ENCODE results near the gene FHIP1B. TPM values are rescaled to one million over a fixed set of nuclear protein-coding genes. Genes with fewer than 3 reads are reported as not detected.

FHIP1B gene
- total RNA-seq, 1 donor from 2014 or later, result 19.6 TPM

GRCh38 chr11:6240781-6241180 is 6.3 kb upstream of the FHIP1B start:
- FAIRE-seq (no peak), DNase-seq (ENCODE audit: low spot score in 2 of 2) (no peak)

- FAIRE-seq (no peak), DNase-seq (ENCODE audit: low spot score in 2 of 2) (no peak)
Measured at GRCh38 chr11:6240139-6240538, 5.7 kb upstream of the FHIP1B start.

DNA sequence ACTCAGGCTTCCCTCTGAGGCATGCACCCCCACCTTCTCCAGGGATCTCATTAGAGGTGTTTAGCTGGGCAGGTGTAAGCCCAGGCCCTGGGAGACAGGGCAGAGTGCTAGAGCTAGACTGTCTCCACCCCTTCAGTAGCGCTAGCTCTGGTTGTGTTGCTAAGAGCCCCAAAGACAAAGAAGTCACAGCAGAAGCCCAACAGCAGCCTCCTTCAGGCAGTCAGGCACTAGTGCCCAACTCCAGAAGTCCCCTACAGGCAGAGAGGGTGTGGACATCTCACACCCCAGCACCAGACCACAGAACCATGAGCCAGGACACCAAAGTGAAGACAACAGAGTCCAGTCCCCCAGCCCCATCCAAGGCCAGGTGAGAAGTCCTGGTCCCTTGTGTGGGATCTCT is 4.5 kb upstream of the FHIP1B start, which contains the start of gene CNGA4:
Gene CNGA4, plus strand, starts transcription at position 188 of the 400 bp plus-strand sequence. Its CDS starts 118 bp downstream, at position 306.
- no peak for DNase-seq (ENCODE audit: low spot score in 2 of 2)
- FAIRE-seq, result no peak

DNA sequence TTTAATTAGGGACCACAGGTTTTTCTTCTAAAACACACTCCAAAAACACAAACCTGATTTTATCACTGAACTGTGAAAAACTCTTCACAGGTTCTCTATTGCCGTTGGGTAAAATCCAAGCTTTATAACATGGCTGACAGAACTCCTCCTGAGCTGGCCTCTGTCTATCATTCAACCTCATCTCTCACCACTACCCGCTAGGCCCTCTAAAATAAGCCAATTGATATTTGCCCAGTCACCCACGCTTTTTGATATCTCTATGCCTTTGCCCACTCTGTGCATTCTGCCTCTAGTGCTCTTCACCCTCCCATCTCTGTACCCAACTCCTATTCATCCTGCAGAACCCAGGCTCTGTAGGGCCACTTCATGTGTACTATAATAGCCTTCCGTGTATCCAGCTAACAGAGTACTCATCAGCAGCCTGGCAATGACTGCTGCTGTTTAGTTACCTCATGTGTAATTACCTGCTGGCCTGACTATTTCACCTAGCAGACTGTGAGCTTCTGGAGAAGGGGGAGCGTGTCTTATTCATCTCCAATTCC is 3.4 kb upstream of the FHIP1B start:
- FAIRE-seq, result no peak
- DNase-seq (ENCODE audit: low spot score in 2 of 2), result no peak

DNA sequence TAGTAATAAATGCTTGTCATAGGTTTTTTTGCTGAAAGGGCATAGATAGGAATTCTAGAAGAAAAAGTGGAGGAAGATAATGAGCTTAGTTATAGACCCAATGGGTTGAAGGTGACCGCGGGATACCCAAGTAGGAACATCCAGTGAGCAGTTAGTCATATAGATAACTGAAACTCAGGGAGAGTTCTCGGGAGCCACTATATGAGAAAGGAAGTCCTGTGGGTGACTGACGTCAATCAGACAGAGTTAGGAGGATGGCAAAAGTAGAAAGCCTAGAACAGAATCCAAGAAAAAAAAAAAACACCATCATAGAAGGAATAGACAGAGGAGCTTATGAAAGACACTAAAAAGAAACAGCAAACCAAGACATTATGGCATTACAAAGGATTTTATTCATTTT is 2.8 kb upstream of the FHIP1B start:
- FAIRE-seq (no peak), DNase-seq (ENCODE audit: low spot score in 2 of 2) (no peak)

DNA sequence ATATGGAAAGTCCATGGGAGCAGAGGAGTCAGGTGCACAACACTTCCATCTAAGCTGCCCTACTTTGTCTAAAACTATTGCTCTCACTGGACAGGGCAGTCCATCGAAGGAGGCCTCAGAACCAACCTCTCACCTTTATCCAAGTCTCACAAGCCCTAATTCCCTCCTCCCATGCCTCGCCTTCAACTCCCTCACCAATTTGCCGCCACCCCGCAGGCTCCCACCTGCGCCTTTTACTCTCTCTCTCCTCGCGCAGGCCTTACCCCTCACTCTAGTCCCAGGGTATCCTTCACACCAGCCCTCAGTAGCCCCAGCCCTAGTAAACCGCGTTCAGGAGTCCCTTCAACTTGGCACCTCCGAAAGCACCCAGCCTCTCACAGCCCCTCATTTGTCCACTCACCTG is 451 bp downstream of the FHIP1B start:
- no peak for DNase-seq (ENCODE audit: low spot score in 2 of 2)
- FAIRE-seq, result no peak

DNA sequence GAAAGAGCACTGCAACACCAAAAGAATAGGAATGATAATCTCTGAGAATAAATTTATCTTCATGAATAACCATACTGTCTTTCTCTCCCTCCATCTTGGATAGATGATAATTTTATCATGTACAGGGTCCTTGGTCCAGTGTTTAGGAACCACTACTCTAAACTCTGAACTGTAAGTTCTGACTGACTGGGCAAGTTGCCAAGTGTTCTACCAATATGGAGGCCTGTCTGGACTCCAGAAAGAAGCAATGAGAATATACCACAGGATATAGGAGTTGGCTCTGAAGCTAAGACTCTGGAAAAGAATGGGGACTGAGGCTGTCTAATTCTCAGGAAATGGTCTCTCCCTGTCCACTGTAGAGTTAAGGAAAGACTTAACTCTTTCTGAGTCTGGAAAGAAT is 1.5 kb downstream of the FHIP1B start:
- DNase-seq (ENCODE audit: low spot score in 2 of 2) (no peak), FAIRE-seq (no peak)

DNA sequence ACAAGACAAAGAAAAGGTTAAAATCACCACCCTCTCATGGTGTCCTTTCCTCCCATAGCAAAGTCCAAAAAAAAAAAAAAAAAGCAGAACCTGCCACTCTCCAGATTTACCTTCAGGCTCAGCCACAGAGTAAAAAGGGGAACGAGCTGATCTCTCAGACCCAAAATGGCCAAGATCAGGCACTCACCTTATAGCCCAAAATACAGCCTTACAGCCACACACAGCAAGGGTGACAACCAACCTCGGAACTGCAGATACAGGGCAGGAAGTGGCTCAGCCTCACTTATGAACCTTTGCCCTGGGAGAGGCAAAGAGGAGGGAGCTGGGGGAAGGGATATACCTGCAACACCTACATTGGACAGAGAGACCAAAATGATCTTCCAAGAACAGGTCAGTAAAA is 4.5 kb downstream of the FHIP1B start:
- no peak for DNase-seq (ENCODE audit: low spot score in 2 of 2)
- FAIRE-seq, result no peak

DNA sequence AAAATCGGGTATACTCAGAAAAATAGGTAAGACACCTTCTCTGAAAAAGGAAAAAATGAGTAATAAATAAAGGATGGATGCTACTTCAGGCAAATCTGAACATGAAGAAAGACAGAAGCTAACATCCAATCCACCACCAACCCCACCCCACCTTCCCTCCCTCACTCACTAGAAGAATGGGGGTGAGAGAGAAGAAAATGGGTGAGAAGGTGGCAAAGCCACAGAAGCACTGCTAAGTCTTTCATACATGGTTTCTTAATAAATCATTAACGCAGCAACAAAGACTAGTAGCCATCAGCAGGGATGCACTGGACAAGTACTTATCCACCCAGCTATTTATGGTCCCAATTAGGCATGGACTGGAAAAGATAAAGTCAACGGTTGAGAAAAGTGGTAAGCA is 5.9 kb downstream of the FHIP1B start:
- no peak for DNase-seq (ENCODE audit: low spot score in 2 of 2)
- FAIRE-seq, result no peak

- FAIRE-seq, result no peak
- DNase-seq (ENCODE audit: low spot score in 2 of 2), result no peak
Measured at GRCh38 chr11:6225896-6226295, 8.5 kb downstream of the FHIP1B start.

DNA sequence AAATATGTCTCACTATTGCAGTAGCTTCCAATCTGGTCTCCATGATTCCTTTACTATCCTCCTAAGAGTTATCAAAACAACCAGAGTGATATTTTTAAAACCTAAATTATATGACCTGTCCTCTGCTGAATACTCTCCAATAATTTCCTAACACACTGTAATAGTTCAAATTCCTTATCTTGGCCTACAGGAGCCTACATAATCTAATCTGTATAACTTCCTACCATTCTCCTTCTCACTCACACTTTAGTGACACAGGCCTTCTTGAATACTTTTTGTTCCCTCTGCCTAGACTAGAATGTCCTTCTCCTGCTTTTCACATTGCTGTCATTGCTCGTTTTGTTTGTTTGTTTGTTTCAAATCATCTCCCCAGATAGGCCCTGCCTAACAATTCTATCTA is 9.4 kb downstream of the FHIP1B start:
- DNase-seq (ENCODE audit: low spot score in 2 of 2) (no peak), FAIRE-seq (no peak)

DNA sequence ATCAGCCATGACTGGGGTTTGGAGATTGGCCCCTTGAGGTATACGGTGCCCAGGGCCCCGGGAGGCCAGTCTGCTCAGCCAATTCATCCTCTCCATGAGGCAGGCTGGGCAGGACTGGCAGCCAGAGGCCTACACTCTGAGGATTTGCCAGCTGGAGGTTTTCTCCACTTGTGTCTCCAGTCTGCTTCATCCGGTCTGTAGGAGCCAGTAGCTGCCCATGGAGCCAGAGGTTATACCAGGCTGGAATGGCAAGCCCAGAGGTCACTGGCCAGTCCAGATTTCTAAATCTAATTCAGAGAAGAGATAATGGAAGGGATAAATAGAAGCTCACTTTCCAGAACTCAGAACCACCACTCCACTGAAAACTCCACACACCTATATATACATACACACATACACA is 10.0 kb downstream of the FHIP1B start:
- FAIRE-seq (no peak), DNase-seq (ENCODE audit: low spot score in 2 of 2) (no peak)

DNA sequence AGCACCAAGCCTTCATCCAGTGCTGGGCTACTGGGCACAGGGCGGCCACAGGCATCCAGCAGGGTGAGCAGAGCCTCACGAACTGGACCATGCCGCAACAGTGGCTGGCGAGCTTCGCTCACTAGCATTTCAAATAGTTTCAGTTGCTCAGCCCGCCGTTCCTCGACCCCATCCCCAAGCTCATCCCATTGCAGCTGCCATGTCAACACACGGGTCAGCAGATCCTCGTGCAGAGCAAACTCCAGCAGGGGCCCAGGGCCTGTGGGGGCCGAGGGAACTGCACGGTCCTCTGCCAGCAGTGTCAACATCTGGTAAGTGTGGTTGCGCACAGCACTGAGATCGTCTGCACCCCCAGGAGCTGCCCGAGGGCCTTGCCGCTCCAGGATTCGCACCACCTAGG is 10.6 kb downstream of the FHIP1B start:
- DNase-seq (ENCODE audit: low spot score in 2 of 2), result no peak
- FAIRE-seq, result no peak

DNA sequence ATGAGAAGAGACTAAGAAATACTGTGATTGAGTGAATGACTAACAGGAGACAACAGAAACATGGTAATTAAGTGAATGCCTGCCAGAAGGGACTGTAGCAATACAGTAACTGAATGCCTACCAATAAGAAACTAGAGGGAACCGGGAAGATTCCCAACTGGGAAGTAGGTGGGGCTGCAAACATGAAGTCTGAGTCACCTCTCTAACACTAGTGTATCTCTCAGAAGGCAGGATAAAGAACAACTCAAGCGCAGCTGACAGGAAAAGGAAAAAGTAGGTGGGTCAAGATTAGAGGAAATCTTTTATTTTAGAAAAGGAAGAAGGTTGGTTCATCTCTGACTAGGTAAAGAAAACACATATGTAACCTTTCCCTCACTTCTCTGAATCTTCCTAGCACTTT is 15.1 kb downstream of the FHIP1B start:
- DNase-seq (ENCODE audit: low spot score in 2 of 2) (peak in 1 of 2 donors; percentile 44), FAIRE-seq (no peak)

DNA sequence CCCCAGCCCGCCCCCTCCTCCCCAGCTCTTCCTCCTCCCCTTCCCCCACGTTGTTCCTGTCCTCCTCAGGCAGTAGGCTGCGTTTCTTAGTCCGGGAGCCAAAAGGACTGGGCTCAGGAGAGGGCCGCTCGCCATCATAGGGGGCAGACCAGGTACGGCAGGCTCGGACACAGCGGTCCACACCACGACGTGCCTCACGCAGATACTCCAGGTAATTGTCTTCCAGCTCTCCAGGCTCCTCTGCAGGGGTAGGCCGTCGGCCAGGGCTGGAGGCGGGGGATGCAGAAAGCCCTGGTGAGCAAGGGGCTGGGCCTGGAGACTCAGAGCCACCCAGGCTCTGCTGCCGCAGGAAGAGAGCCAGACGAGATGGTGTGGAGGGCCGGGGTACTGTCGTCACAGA is 16.7 kb downstream of the FHIP1B start:
- no peak for FAIRE-seq
- no peak for DNase-seq (ENCODE audit: low spot score in 2 of 2)

DNA sequence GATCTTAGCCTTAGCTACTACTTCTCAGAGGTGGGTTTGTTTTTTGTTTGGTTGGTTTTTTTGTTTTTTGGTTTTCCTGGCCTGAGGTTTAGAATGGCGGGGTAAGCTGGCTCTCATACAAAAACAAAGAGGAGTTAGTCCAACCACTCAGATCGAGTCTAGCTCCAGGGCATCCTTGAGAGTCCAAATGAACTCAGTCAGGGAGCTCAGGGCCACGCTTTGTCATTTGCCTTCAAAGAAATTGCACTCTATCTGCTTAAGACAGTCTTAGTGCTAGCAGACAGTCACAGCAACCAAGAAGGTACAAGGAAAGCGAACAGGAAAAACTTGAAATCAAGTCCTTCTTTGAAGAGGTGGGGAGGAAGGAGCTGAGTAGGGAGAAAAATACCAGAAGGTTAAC is 17.9 kb downstream of the FHIP1B start:
- FAIRE-seq, result no peak
- no peak for DNase-seq (ENCODE audit: low spot score in 2 of 2)

DNA sequence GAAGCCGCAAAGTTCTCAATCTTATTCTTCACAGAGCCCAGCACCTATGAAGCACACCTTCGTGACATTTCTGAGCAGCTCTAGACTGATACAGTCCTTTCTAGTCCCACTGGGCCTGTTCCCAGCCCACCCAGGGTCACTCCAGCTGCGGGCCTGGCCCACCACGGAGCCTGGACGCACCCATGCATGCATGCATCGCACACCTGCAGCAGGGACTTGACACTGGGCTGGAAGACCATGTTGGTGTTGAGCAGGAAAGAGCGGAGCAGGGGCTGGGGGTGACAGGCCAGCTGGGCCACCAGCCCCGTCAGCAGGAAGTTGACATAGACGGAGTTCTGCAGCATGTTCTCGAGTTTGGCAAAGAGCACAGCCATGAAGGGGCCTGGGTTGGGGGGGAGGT is 19.9 kb downstream of the FHIP1B start:
- no peak for DNase-seq (ENCODE audit: low spot score in 2 of 2)
- FAIRE-seq, result no peak

GRCh38 chr11:6210274-6210955 is 24.0 kb downstream of the FHIP1B start:
- no peak for FAIRE-seq

DNA sequence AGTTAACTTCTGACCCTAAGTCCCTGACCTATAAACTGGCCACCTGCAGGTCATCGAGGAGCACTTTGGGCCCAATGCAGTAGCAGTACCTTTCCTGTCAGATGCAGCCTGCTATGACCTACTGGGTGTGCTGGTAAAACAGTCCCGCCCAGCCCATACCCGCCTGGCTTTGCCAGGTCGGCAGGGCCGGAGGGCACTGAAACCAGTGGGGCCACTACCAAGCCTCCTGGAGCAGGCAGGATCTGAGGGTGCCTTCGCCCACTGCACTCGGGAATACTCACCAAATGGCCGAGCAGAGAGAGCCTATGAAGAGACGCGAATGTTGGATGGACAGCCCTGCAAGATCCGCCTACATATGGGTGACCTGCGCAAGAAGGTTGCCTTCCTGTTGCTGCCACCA is 24.6 kb downstream of the FHIP1B start:
- no peak for FAIRE-seq
- DNase-seq (ENCODE audit: low spot score in 2 of 2), result no peak

More at GRCh38 chr11:6210274-6210955, 24.0 kb downstream of the FHIP1B start:
- DNase-seq (ENCODE audit: low spot score in 2 of 2), result no peak

GRCh38 chr11:6206456-6207180 is 27.8 kb downstream of the FHIP1B start:
- DNase-seq (ENCODE audit: low spot score in 2 of 2), result no peak
- FAIRE-seq, result no peak

DNA sequence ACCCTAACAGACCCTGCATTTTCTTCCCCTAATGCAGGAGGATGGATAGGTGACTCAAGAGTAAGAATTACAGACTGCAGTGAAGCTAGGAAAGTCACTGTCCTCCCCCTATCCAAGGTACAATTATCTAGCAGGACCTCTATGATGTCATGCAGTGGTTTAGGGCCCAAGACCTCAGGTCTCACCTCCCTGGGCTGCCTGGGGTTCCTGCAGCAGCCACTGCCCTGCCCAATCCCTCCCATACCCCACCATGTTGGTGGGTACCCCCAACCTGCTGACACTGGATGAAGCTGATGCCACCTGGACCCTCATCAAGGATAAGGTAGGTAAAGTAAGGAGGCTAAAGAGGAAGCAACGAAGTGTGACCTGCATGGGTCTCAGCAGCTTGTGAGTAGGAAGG is 29.1 kb downstream of the FHIP1B start, which contains the start of gene C11orf42:
Gene C11orf42, plus strand, starts transcription at position 192 of the 400 bp plus-strand sequence. Its CDS starts 59 bp downstream, at position 251.
- no peak for FAIRE-seq

GRCh38 chr11:6204706-6205105 is 29.7 kb downstream of the FHIP1B start:
- FAIRE-seq, result no peak

More for the DNA sequence above, 29.1 kb downstream of the FHIP1B start, which contains the start of gene C11orf42:
- no peak for DNase-seq (ENCODE audit: low spot score in 2 of 2)

More at GRCh38 chr11:6204706-6205105, 29.7 kb downstream of the FHIP1B start:
- no peak for DNase-seq (ENCODE audit: low spot score in 2 of 2)
